ENCODE data around the gene B4GALT3. TPM values are rescaled to one million over a fixed set of nuclear protein-coding genes. Genes with fewer than 3 reads are reported as not detected.

The B4GALT3 gene
- total and polyA plus RNA-seq, 2 of the 8 experiments (the other 6 are each of a cell fraction or from before 2014, with no cell fraction given): 42.3 to 43.0 TPM

DNA sequence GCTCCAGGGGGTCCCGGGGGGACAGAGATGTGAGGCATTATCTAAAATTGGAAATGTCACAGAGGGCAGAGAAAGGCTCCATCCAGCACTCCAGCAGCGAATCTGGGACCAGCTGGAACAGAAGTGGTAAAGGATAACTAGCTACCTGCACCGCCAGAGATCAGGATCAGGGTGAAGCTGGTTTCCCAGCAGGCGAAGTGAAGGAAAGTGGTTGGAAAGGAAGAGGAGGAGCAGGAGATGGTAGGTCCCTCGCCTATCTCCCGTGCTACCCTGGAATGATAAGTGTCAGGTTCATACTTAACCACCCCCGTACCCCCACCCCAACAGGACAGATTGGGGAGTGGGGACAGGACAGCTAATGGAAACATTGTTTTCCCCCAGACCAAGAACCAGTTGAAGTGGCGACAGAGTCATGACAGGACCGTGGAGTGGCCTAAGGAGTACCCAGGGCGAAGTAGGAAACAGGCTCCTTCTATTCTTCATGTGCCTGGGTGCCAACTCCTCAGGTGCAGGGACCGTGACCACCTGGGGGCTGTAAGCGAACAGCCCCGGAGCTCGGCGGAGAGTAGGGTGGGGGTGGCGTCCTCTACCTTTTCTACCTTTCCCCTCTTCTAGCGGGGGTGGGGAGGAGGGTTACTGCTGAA is 717 bp downstream of the B4GALT3 start (continued):
- no peak for TF ChIP-seq CHD7 (IDR thresholded peaks at IDR 0.05; ENCODE audit: insufficient replicate concordance, low read length)

Data from H1 (cell line).